UCSD-AML1 (cell line): Measurements from ENCODE around the gene DIPK1A.

Experiments
- DNase-seq: peaks from one replicate; lab custom pipeline; 2025; ENCODE audit not compliant: unreplicated experiment; lab: John Stamatoyannopoulos, UW

DIPK1A gene

GRCh38 chr1:92843429-92844352, 117.6 kb downstream of the DIPK1A start:
- DNase-seq, result no peak

- no peak for DNase-seq
These were observed 118.2 kb downstream of the DIPK1A start for GRCh38 chr1:92843046-92843423.

- DNase-seq, result no peak
These were observed 118.9 kb downstream of the DIPK1A start for GRCh38 chr1:92842082-92843045.

GRCh38 chr1:92840600-92840999, 120.7 kb downstream of the DIPK1A start:
- no peak for DNase-seq

- DNase-seq, result no peak
These were observed 121.8 kb downstream of the DIPK1A start for GRCh38 chr1:92839442-92839841.

GRCh38 chr1:92838519-92838918, 122.7 kb downstream of the DIPK1A start:
- no peak for DNase-seq

- DNase-seq, result no peak
These were observed 124.2 kb downstream of the DIPK1A start for GRCh38 chr1:92837062-92837461.

GRCh38 chr1:92834617-92835016, 126.6 kb downstream of the DIPK1A start:
- DNase-seq, result no peak

- DNase-seq, result no peak
These were observed 127.4 kb downstream of the DIPK1A start for GRCh38 chr1:92833840-92834239.

GRCh38 chr1:92832537-92833114, 128.6 kb downstream of the DIPK1A start:
- no peak for DNase-seq

- peak; percentile 98 for DNase-seq
These were observed 129.3 kb downstream of the DIPK1A start, which contains the start of gene RPL5 for GRCh38 chr1:92831762-92832536. Gene RPL5 (plus strand): TSS chr1:92832040. CDS start chr1:92832115, 75 bp downstream.

- no peak for DNase-seq
These were observed 129.9 kb downstream of the DIPK1A start for GRCh38 chr1:92831368-92831761.

GRCh38 chr1:92826792-92827191, 134.5 kb downstream of the DIPK1A start:
- no peak for DNase-seq

GRCh38 chr1:92822879-92823278, 138.4 kb downstream of the DIPK1A start:
- DNase-seq, result no peak

GRCh38 chr1:92820551-92820950, 140.7 kb downstream of the DIPK1A start:
- no peak for DNase-seq

- no peak for DNase-seq
These were observed 141.2 kb downstream of the DIPK1A start for GRCh38 chr1:92820024-92820423.

- no peak for DNase-seq
These were observed 143.1 kb downstream of the DIPK1A start for GRCh38 chr1:92817986-92818764.

GRCh38 chr1:92817137-92817697, 144.0 kb downstream of the DIPK1A start:
- no peak for DNase-seq

GRCh38 chr1:92816732-92817131, 144.5 kb downstream of the DIPK1A start:
- no peak for DNase-seq
